ENCODE measurements around the gene PUS1.

PUS1 gene

GRCh38 chr12:131892711-131893604 is 36.1 kb upstream of the PUS1 start:
- TF ChIP-seq, protein P1, sequence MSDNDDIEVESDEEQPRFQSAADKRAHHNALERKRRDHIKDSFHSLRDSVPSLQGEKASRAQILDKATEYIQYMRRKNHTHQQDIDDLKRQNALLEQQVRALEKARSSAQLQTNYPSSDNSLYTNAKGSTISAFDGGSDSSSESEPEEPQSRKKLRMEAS (IDR thresholded peaks at IDR 0.05; ENCODE audit: low read depth, low read length) = no peak
- no peak for TF ChIP-seq MYC (IDR thresholded peaks at IDR 0.05; ENCODE audit: low read depth, low read length)
- TF ChIP-seq CTCF (IDR thresholded peaks at IDR 0.05; ENCODE audit: low read depth, low read length) = no peak
- TF ChIP-seq POLR2A (IDR thresholded peaks at IDR 0.05; ENCODE audit: extremely low read depth, insufficient read length) = no peak
- DNase-seq (ENCODE audit: low read depth) = no peak
- H3K4me3 ChIP-seq (ENCODE audit: low read depth, low read length) = no peak overlapping the region

- DNase-seq (ENCODE audit: low read depth) = no peak
- no peak overlapping the region for H3K4me3 ChIP-seq (ENCODE audit: low read depth, low read length)
- TF ChIP-seq MYC (IDR thresholded peaks at IDR 0.05; ENCODE audit: low read depth, low read length) (no peak), CTCF (IDR thresholded peaks at IDR 0.05; ENCODE audit: low read depth, low read length) (no peak), POLR2A (IDR thresholded peaks at IDR 0.05; ENCODE audit: extremely low read depth, insufficient read length) (no peak)
- TF ChIP-seq, protein P1 (IDR thresholded peaks at IDR 0.05; ENCODE audit: low read depth, low read length) = no peak
Measured at GRCh38 chr12:131893605-131894312, 35.3 kb upstream of the PUS1 start.

DNA sequence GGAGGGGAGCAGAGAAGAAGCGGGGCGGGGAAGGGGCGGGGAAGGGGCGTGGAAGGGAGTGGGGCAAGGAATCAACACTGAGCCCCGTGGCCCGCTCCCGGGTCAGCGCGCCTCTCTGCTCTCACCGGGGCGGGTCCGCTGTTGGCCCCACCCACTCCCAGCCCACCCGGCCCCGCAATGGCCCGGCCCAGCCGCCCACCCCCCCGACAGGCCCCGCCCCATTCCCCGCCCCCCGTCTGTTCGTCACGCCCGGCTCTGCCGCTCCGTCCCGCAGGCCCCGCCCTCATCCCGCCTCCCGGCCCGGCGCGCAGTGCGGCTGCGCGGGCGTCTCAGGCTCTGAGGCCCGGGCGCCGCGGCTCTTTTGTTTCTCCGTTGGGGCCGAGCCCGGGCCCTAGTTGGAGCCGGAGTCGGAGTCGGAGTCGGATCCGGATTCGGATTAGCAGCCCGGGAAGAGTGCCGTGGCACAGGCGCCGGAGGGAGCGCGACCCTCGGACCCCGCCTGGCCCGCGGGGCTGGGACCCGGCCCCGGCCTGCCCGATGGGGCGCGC is 34.7 kb upstream of the PUS1 start, which contains the start of gene ULK1:
TSS of gene ULK1 (plus strand) at position 310 of the 548 bp plus-strand sequence. CDS start 380 bp downstream, outside the sequence.
- DNase-seq (ENCODE audit: low read depth) = peak; percentile 92
- TF ChIP-seq POLR2A (IDR thresholded peaks at IDR 0.05; ENCODE audit: extremely low read depth, insufficient read length) (peak; percentile 87), CTCF (IDR thresholded peaks at IDR 0.05; ENCODE audit: low read depth, low read length) (no peak)
- peak within 1 kb of the TSS; percentile 45 for H3K4me3 ChIP-seq (ENCODE audit: low read depth, low read length)

GRCh38 chr12:131894981-131895639 is 34.0 kb upstream of the PUS1 start:
- TF ChIP-seq CTCF (IDR thresholded peaks at IDR 0.05; ENCODE audit: low read depth, low read length) (no peak), MYC (IDR thresholded peaks at IDR 0.05; ENCODE audit: low read depth, low read length) (no peak), POLR2A (IDR thresholded peaks at IDR 0.05; ENCODE audit: extremely low read depth, insufficient read length) (no peak)
- TF ChIP-seq, protein P1 (IDR thresholded peaks at IDR 0.05; ENCODE audit: low read depth, low read length) = no peak
- peak overlapping the region; percentile 38 for H3K4me3 ChIP-seq (ENCODE audit: low read depth, low read length)
- DNase-seq (ENCODE audit: low read depth) = peak; percentile 49

DNA sequence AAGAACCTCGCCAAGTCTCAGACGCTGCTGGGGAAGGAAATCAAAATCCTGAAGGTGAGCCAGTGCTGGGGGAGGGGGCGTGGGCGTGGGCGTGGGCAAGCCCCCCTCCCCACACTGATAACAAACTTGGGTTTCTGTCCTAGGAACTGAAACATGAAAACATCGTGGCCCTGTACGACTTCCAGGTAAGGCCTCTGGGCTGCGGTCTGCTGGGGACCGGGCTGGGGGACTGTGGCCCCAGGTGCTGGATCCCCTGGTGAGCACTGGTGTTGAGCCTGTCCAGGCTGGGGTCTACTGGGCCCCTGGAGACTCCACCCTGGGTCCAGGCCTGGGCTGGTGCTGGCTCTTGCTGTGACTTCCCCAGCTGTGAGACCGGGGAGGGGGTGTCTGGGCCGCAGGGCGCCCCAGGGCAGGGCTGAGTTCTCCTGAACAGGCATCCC is 33.4 kb upstream of the PUS1 start:
- no peak for DNase-seq (ENCODE audit: low read depth)
- TF ChIP-seq POLR2A (IDR thresholded peaks at IDR 0.05; ENCODE audit: extremely low read depth, insufficient read length) = no peak
- peak overlapping the region; percentile 33 for H3K4me3 ChIP-seq (ENCODE audit: low read depth, low read length)

All from NB4 (cell line).